ENCODE data around the gene AP2B1.
"Not testable (repeated sequence)": the region's sequence is repeated elsewhere in the genome, so short reads cannot be mapped to it uniquely, and the experiment has no call there.

Gene AP2B1

DNA sequence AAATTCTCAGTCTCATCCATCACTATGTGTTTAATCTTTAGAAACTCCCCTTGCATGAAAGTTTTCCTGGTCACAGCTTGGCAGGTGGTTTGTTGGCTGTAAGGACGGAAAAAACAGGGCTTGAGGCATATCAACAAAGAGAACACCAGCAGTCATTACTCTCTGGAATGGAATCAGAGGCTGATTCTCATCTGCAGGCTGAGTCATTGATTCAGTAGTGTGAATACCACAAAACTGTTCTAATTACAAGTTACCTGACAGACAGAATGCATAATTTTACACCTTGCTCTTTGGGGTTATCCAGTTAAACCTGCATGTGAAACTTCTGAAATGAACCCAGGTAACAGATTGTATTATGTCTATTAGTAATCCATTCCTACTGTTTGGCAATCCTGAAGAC, 38.1 kb upstream of the AP2B1 start:
- Histone ChIP-seq H3K27me3 (ENCODE audit: low read depth, low read length) (no peaks in the 10 kb centered on the region), H3K9me3 (ENCODE audit: control insufficient read depth in 1 of 2, low read length in 2 of 2) (no peaks in the 10 kb centered on the region), H3K27ac (ENCODE audit: low read length) (no peak overlapping the region), H3K4me3 (ENCODE audit: low read depth in 1 of 2, low read length in 2 of 2) (no peak overlapping the region), H3K36me3 (ENCODE audit: control insufficient read depth in 1 of 2, insufficient read depth in 2 of 2, low read length in 2 of 2) (no peaks in the 10 kb centered on the region), H3K4me1 (ENCODE audit: control insufficient read depth in 1 of 2, insufficient read depth in 2 of 2, low read length in 2 of 2) (no peaks in the 10 kb centered on the region)

- Histone ChIP-seq H3K36me3 (ENCODE audit: control insufficient read depth in 1 of 2, insufficient read depth in 2 of 2, low read length in 2 of 2) (no peaks in the 10 kb centered on the region), H3K27ac (ENCODE audit: low read length) (no peak overlapping the region), H3K4me1 (ENCODE audit: control insufficient read depth in 1 of 2, insufficient read depth in 2 of 2, low read length in 2 of 2) (no peaks in the 10 kb centered on the region), H3K27me3 (ENCODE audit: low read depth, low read length) (no peaks in the 10 kb centered on the region), H3K4me3 (ENCODE audit: low read depth in 1 of 2, low read length in 2 of 2) (no peak overlapping the region), H3K9me3 (ENCODE audit: control insufficient read depth in 1 of 2, low read length in 2 of 2) (no peaks in the 10 kb centered on the region)
Observed at GRCh38 chr17:35553310-35553709, 33.8 kb upstream of the AP2B1 start.

DNA sequence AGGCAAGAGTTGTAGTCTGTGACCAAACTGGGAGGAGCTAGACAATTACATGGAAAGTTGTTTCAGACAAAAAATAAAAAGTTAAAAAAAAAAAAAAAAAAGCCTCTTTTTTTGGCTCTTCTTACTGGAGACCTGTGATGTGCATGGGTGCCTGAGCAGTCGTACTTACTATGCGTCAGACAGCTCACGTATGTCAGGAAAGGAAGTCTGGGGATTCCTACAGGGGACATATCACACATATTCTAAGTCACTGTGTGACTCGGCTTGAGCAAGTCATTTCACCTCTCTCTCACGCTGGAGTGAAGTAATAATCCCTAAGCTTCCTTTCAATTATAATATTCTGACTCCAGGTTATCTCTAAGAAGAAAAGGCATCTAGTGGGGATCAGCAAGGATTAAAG, 32.5 kb upstream of the AP2B1 start:
- H3K27ac ChIP-seq (ENCODE audit: low read length), result no peak overlapping the region
- no peaks in the 10 kb centered on the region for H3K4me1 ChIP-seq (ENCODE audit: control insufficient read depth in 1 of 2, insufficient read depth in 2 of 2, low read length in 2 of 2)
- H3K36me3 ChIP-seq (ENCODE audit: control insufficient read depth in 1 of 2, insufficient read depth in 2 of 2, low read length in 2 of 2), result no peaks in the 10 kb centered on the region
- no peaks in the 10 kb centered on the region for H3K27me3 ChIP-seq (ENCODE audit: low read depth, low read length)
- no peak overlapping the region for H3K4me3 ChIP-seq (ENCODE audit: low read depth in 1 of 2, low read length in 2 of 2)
- no peaks in the 10 kb centered on the region for H3K9me3 ChIP-seq (ENCODE audit: control insufficient read depth in 1 of 2, low read length in 2 of 2)

DNA sequence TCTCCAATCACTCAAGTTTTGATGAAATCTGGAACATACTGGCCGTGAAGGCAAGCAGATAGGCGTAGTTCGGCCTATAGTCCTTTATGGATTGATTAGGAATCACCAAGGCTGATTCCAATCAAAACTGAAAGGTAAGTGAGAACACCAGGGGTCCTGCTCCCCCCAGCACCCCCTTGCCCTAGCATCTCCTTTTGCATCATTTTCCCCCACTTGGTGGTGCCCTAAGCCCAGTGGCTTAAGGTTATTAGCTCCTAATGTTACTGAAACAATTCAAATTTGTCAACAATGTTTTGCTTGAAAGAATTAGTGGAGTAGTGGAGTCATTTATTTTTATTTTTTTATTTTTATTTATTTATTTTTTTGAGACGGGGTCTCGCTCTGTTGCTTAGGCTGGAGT, 31.4 kb upstream of the AP2B1 start:
- H3K4me3 ChIP-seq (ENCODE audit: low read depth in 1 of 2, low read length in 2 of 2), result no peak overlapping the region
- no peaks in the 10 kb centered on the region for H3K4me1 ChIP-seq (ENCODE audit: control insufficient read depth in 1 of 2, insufficient read depth in 2 of 2, low read length in 2 of 2)
- no peaks in the 10 kb centered on the region for H3K27me3 ChIP-seq (ENCODE audit: low read depth, low read length)
- no peaks in the 10 kb centered on the region for H3K9me3 ChIP-seq (ENCODE audit: control insufficient read depth in 1 of 2, low read length in 2 of 2)
- H3K27ac ChIP-seq (ENCODE audit: low read length), result no peak overlapping the region
- no peaks in the 10 kb centered on the region for H3K36me3 ChIP-seq (ENCODE audit: control insufficient read depth in 1 of 2, insufficient read depth in 2 of 2, low read length in 2 of 2)

DNA sequence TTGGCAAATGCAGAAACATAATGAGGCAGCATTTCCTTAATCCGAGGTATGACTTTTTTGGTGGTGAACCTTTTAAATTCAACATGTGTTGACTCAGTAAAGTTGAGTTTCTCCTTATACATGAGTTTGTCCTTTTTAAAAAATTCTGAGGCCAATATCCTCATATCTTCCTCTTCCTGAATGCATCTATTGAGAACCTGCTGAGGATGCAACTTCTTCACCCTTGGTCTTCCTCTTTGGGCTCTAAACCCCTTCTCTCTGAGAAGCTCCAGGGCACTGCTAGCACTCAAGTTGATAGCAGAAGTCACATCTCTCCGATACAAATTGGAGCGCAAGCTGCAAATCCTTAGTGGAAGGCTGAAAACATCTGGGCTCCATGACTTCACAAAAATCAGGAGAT, 29.8 kb upstream of the AP2B1 start:
- no peaks in the 10 kb centered on the region for H3K9me3 ChIP-seq (ENCODE audit: control insufficient read depth in 1 of 2, low read length in 2 of 2)
- no peak overlapping the region for H3K27ac ChIP-seq (ENCODE audit: low read length)
- no peaks in the 10 kb centered on the region for H3K27me3 ChIP-seq (ENCODE audit: low read depth, low read length)
- no peaks in the 10 kb centered on the region for H3K4me1 ChIP-seq (ENCODE audit: control insufficient read depth in 1 of 2, insufficient read depth in 2 of 2, low read length in 2 of 2)
- H3K36me3 ChIP-seq (ENCODE audit: control insufficient read depth in 1 of 2, insufficient read depth in 2 of 2, low read length in 2 of 2), result no peaks in the 10 kb centered on the region
- no peak overlapping the region for H3K4me3 ChIP-seq (ENCODE audit: low read depth in 1 of 2, low read length in 2 of 2)

DNA sequence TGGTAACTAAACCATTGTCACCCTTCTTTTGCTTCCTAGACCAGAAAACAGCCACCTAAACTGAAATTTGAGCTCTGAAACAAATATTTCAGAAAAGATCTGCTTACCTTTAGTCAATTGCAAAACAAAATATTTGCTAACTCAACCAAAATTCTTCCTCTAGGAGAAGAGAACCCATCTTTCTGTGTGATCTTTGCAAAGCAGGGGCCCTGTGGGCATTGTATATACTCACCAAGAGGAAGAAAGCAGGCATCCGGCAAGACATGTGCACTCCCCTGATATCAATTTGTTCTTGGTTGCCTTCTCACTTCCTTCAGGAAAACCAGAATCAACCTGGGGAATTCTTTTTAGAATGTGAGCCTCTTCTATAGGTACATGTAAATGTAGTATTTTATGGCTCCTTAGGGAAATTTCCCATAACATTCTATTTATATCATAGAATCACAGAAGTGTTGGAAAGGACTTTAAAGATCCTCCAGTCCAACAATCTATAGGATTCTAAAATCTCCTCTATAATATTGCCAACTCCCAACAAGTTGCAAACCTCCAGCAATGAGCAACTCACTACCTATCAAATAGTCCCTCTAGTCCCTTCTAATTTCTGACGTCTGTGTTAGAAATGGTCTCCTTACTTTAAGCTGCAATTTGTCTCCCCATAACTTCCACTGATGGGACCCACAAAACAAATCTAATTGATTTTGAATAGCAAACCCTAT, 27.5 kb upstream of the AP2B1 start:
- H3K4me3 ChIP-seq (ENCODE audit: low read depth in 1 of 2, low read length in 2 of 2), result no peak overlapping the region
- no peaks in the 10 kb centered on the region for H3K9me3 ChIP-seq (ENCODE audit: control insufficient read depth in 1 of 2, low read length in 2 of 2)
- H3K36me3 ChIP-seq (ENCODE audit: control insufficient read depth in 1 of 2, insufficient read depth in 2 of 2, low read length in 2 of 2), result no peaks in the 10 kb centered on the region
- no peaks in the 10 kb centered on the region for H3K27me3 ChIP-seq (ENCODE audit: low read depth, low read length)
- no peak overlapping the region for H3K27ac ChIP-seq (ENCODE audit: low read length)
- no peaks in the 10 kb centered on the region for H3K4me1 ChIP-seq (ENCODE audit: control insufficient read depth in 1 of 2, insufficient read depth in 2 of 2, low read length in 2 of 2)

DNA sequence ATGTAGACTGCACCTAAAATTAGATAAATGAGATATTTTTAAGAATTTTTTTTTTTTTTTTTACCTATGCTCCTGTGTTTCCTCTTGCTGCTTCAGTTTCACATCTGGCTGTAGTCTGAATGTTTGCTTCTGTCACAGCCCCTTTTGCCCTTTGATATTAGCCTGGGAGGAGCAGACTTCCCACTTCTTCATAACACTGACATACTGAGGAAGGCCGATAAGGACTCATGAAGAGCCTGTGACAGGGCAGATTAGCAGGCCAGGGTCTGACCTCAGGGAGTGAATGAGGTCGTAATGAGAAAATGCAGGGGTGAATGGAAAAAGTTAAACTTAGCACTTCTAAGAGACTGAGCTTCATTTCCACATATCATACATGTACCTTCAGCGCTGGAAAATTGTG, 26.4 kb upstream of the AP2B1 start, which contains the start of gene SLFN14:
TSS of gene SLFN14 (minus strand) at position 117 of the 400 bp plus-strand sequence. CDS start 2,757 bp downstream, outside the sequence.
- Histone ChIP-seq H3K9me3 (ENCODE audit: control insufficient read depth in 1 of 2, low read length in 2 of 2) (no peaks in the 10 kb centered on the region), H3K36me3 (ENCODE audit: control insufficient read depth in 1 of 2, insufficient read depth in 2 of 2, low read length in 2 of 2) (no peaks in the 10 kb centered on the region), H3K4me1 (ENCODE audit: control insufficient read depth in 1 of 2, insufficient read depth in 2 of 2, low read length in 2 of 2) (no peaks in the 10 kb centered on the region), H3K27me3 (ENCODE audit: low read depth, low read length) (no peaks in the 10 kb centered on the region), H3K4me3 (ENCODE audit: low read depth in 1 of 2, low read length in 2 of 2) (no peak within 1 kb of the TSS), H3K27ac (ENCODE audit: low read length) (no peak within 1 kb of the TSS)

GRCh38 chr17:35563181-35563580, 23.9 kb upstream of the AP2B1 start:
- not testable (repeated sequence) for H3K27ac ChIP-seq (ENCODE audit: low read length); H3K27me3 ChIP-seq (ENCODE audit: low read depth, low read length); H3K4me1 ChIP-seq (ENCODE audit: control insufficient read depth in 1 of 2, insufficient read depth in 2 of 2, low read length in 2 of 2); H3K4me3 ChIP-seq (ENCODE audit: low read depth in 1 of 2, low read length in 2 of 2); H3K36me3 ChIP-seq (ENCODE audit: control insufficient read depth in 1 of 2, insufficient read depth in 2 of 2, low read length in 2 of 2); H3K9me3 ChIP-seq (ENCODE audit: control insufficient read depth in 1 of 2, low read length in 2 of 2)

- Histone ChIP-seq H3K27ac (ENCODE audit: low read length) (no peak overlapping the region), H3K9me3 (ENCODE audit: control insufficient read depth in 1 of 2, low read length in 2 of 2) (no peaks in the 10 kb centered on the region), H3K4me3 (ENCODE audit: low read depth in 1 of 2, low read length in 2 of 2) (no peak overlapping the region), H3K36me3 (ENCODE audit: control insufficient read depth in 1 of 2, insufficient read depth in 2 of 2, low read length in 2 of 2) (no peaks in the 10 kb centered on the region), H3K4me1 (ENCODE audit: control insufficient read depth in 1 of 2, insufficient read depth in 2 of 2, low read length in 2 of 2) (peaks cover 9 to 22% of the 10 kb centered on the region in 2 donors), H3K27me3 (ENCODE audit: low read depth, low read length) (no peaks in the 10 kb centered on the region)
Observed at GRCh38 chr17:35566968-35567367, 20.2 kb upstream of the AP2B1 start.

- peaks cover 9 to 22% of the 10 kb centered on the region in 2 donors for H3K4me1 ChIP-seq (ENCODE audit: control insufficient read depth in 1 of 2, insufficient read depth in 2 of 2, low read length in 2 of 2)
- peak overlapping the region; percentile 95 for H3K27ac ChIP-seq (ENCODE audit: low read length)
- H3K9me3 ChIP-seq (ENCODE audit: control insufficient read depth in 1 of 2, low read length in 2 of 2), result no peaks in the 10 kb centered on the region
- no peaks in the 10 kb centered on the region for H3K27me3 ChIP-seq (ENCODE audit: low read depth, low read length)
- H3K36me3 ChIP-seq (ENCODE audit: control insufficient read depth in 1 of 2, insufficient read depth in 2 of 2, low read length in 2 of 2), result peaks cover 0 to 4% of the 10 kb centered on the region in 2 donors
- H3K4me3 ChIP-seq (ENCODE audit: low read depth in 1 of 2, low read length in 2 of 2), result peak overlapping the region; percentile 87 to 93
Observed at GRCh38 chr17:35568561-35568960, 18.6 kb upstream of the AP2B1 start.

- Histone ChIP-seq H3K36me3 (ENCODE audit: control insufficient read depth in 1 of 2, insufficient read depth in 2 of 2, low read length in 2 of 2) (peaks cover 0 to 11% of the 10 kb centered on the region in 2 donors), H3K27ac (ENCODE audit: low read length) (no peak overlapping the region), H3K4me1 (ENCODE audit: control insufficient read depth in 1 of 2, insufficient read depth in 2 of 2, low read length in 2 of 2) (peaks cover 9 to 22% of the 10 kb centered on the region in 2 donors), H3K4me3 (ENCODE audit: low read depth in 1 of 2, low read length in 2 of 2) (peak overlapping the region in 1 of 2 donors; percentile 93), H3K27me3 (ENCODE audit: low read depth, low read length) (no peaks in the 10 kb centered on the region), H3K9me3 (ENCODE audit: control insufficient read depth in 1 of 2, low read length in 2 of 2) (no peaks in the 10 kb centered on the region)
Observed at GRCh38 chr17:35569405-35569804, 17.7 kb upstream of the AP2B1 start.

DNA sequence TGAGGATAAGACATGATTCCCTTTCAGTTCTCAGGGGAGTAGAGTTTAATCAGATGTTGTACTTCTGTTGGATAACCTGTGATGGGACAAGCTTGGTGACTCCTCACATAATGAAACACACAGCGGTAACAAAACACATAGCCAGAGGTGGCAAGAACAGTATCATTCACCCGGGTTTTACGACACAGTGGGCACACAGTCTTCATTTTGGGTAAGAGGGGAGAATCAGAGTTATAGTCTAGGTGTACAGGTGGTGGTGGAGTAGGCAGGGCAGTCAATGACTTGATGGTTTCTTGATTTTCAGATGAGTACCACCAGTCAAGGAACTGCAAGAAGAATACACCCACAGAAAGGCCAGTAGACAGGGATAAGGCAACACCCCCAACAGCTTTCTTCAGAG, 11.4 kb upstream of the AP2B1 start:
- Histone ChIP-seq H3K4me3 (ENCODE audit: low read depth in 1 of 2, low read length in 2 of 2) (no peak overlapping the region), H3K4me1 (ENCODE audit: control insufficient read depth in 1 of 2, insufficient read depth in 2 of 2, low read length in 2 of 2) (peaks cover 11 to 17% of the 10 kb centered on the region in 2 donors), H3K36me3 (ENCODE audit: control insufficient read depth in 1 of 2, insufficient read depth in 2 of 2, low read length in 2 of 2) (peaks cover 11 to 23% of the 10 kb centered on the region in 2 donors), H3K9me3 (ENCODE audit: control insufficient read depth in 1 of 2, low read length in 2 of 2) (no peaks in the 10 kb centered on the region), H3K27ac (ENCODE audit: low read length) (no peak overlapping the region), H3K27me3 (ENCODE audit: low read depth, low read length) (no peaks in the 10 kb centered on the region)

All from muscle layer of duodenum (tissue), 2 donors.